Neural cell (in vitro differentiated cells): ENCODE results near the gene MAPT. TPM values are rescaled to one million over a fixed set of nuclear protein-coding genes. Genes with fewer than 3 reads are reported as not detected.

Source experiments
- H2AFZ ChIP-seq: fragments of 200-600, 300-800 bp; sonication (generic), shearing (Covaris generic); 2 replicates; pipeline ENCODE4 v1.6.0; 2014; ENCODE audit warnings: low read depth, mild to moderate bottlenecking, antibody characterized with exemption, low read length, moderate library complexity
- H3F3A ChIP-seq: fragments of 200-600 bp; shearing (Covaris generic); 2 replicates; pipeline ENCODE4 v1.6.1; 2016; ENCODE audit warnings: mild to moderate bottlenecking, moderate library complexity, mixed read lengths, antibody characterized with exemption, low read length; ENCODE audit not compliant: insufficient read depth, poor library complexity, severe bottlenecking
- H3K27ac ChIP-seq: fragments of 200-600, 300-800 bp; sonication (generic), shearing (Covaris generic); 2 replicates; pipeline ENCODE4 v1.5.1; 2014; ENCODE audit warnings: mild to moderate bottlenecking, low read length, moderate library complexity
- H3K27me3 ChIP-seq: fragments of 300-800, 200-600 bp; sonication (generic), shearing (Covaris generic); 2 replicates; pipeline ENCODE4 v1.6.0; 2014; ENCODE audit warnings: mild to moderate bottlenecking, low read depth, low read length, moderate library complexity; ENCODE audit not compliant: insufficient read depth
- H3K36me3 ChIP-seq: fragments of 300-800, 200-600 bp; sonication (generic), shearing (Covaris generic); 2 replicates; pipeline ENCODE4 v1.5.1; 2014; ENCODE audit warnings: mild to moderate bottlenecking, antibody characterized with exemption, low read length, moderate library complexity; ENCODE audit not compliant: insufficient read depth
- H3K4me2 ChIP-seq: fragments of 300-800, 200-600 bp; sonication (generic), shearing (Covaris generic); 2 replicates; pipeline ENCODE4 v1.6.0; 2014; ENCODE audit warnings: mild to moderate bottlenecking, low read length
- H3K4me3 ChIP-seq: fragments of 300-800, 200-600 bp; sonication (generic), shearing (Covaris generic); 2 replicates; pipeline ENCODE4 v1.5.1; 2014; ENCODE audit warnings: mild to moderate bottlenecking, low read length, moderate library complexity
- H3K79me2 ChIP-seq: fragments of 200-600 bp; shearing (Covaris generic); replicated peaks from 2 replicates; pipeline ENCODE4 v1.6.0; 2014; ENCODE audit warnings: mild to moderate bottlenecking, low read length, moderate library complexity; ENCODE audit not compliant: insufficient read depth
- H3K9ac ChIP-seq: fragments of 300-800, 200-600 bp; sonication (generic), shearing (Covaris generic); 2 replicates; pipeline ENCODE4 v1.6.1; 2016; ENCODE audit warnings: mild to moderate bottlenecking, low read length, mixed read lengths
- H3K9me2 ChIP-seq: fragments of 200-600 bp; shearing (Covaris generic); 2 replicates; pipeline ENCODE4 v1.6.1; 2016; ENCODE audit warnings: mild to moderate bottlenecking, low read length, mixed read lengths; ENCODE audit not compliant: insufficient read depth
- H3K9me3 ChIP-seq: fragments of 200-600, 300-800 bp; sonication (generic), shearing (Covaris generic); 2 replicates; pipeline ENCODE4 v1.6.1; 2016; ENCODE audit warnings: mild to moderate bottlenecking, mixed run types, low read length, moderate library complexity, mixed read lengths
- H4K20me1 ChIP-seq: fragments of 200-600 bp; shearing (Covaris generic); 2 replicates; pipeline ENCODE4 v1.6.1; 2016; ENCODE audit warnings: mild to moderate bottlenecking, mixed run types; ENCODE audit not compliant: insufficient read depth
- EP300 ChIP-seq: fragments of 450-650 bp; conservative IDR thresholded peaks from 2 replicates; pipeline ENCODE4 v1.6.1; 2014; ENCODE audit warnings: antibody characterized with exemption, mild to moderate bottlenecking, moderate library complexity; ENCODE audit not compliant: poor library complexity, severe bottlenecking
- EZH2 ChIP-seq: fragments of 200-600, 300-800 bp; shearing (Covaris generic), sonication (generic); IDR thresholded peaks from 2 replicates; pipeline ENCODE4 v1.6.1; 2014; ENCODE audit warnings: antibody characterized with exemption, low read length, borderline replicate concordance, mild to moderate bottlenecking; ENCODE audit not compliant: insufficient read depth, poor library complexity, severe bottlenecking
- MXI1 ChIP-seq: fragments of 450-650 bp; conservative IDR thresholded peaks from 2 replicates; pipeline ENCODE4 v1.6.1; 2014; ENCODE audit warnings: antibody characterized with exemption, mild to moderate bottlenecking; ENCODE audit not compliant: poor library complexity, severe bottlenecking
- POLR2AphosphoS5 ChIP-seq: IDR thresholded peaks from 2 replicates; pipeline ENCODE4 v1.6.1; 2012
- RAD21 ChIP-seq: fragments of 450-650 bp; conservative IDR thresholded peaks from 2 replicates; pipeline ENCODE4 v1.6.1; 2014; ENCODE audit warnings: antibody characterized with exemption, mild to moderate bottlenecking, moderate library complexity
- SMC3 ChIP-seq: fragments of 450-650 bp; conservative IDR thresholded peaks from 2 replicates; pipeline ENCODE4 v1.6.1; 2014; ENCODE audit warnings: antibody characterized with exemption, mild to moderate bottlenecking, moderate library complexity; ENCODE audit not compliant: poor library complexity
- TAF1 ChIP-seq: IDR thresholded peaks from 2 replicates; pipeline ENCODE4 v1.6.1; 2012; ENCODE audit warnings: low read depth
- polyA plus RNA-seq: library from polyadenylated mRNA; depleted of rRNA; stranded (reverse); fragments of >200 nt; gene quantifications from 2 replicates; pipeline ENCODE4 v1.2.3, GENCODE V29; 2014
- TF ChIP-seq, protein P1 (sequence below): IDR thresholded peaks from 2 replicates; pipeline ENCODE4 v1.6.1; 2012; ENCODE audit warnings: borderline replicate concordance
- TF ChIP-seq, protein P2 (sequence below): fragments of 450-650 bp; IDR thresholded peaks from 2 replicates; pipeline ENCODE4 v1.5.1; 2014; ENCODE audit warnings: antibody characterized with exemption, mild to moderate bottlenecking, moderate library complexity; ENCODE audit not compliant: poor library complexity, severe bottlenecking

Gene MAPT
- polyA plus RNA-seq, 1 donor from 2014 or later = 94.5 TPM

DNA sequence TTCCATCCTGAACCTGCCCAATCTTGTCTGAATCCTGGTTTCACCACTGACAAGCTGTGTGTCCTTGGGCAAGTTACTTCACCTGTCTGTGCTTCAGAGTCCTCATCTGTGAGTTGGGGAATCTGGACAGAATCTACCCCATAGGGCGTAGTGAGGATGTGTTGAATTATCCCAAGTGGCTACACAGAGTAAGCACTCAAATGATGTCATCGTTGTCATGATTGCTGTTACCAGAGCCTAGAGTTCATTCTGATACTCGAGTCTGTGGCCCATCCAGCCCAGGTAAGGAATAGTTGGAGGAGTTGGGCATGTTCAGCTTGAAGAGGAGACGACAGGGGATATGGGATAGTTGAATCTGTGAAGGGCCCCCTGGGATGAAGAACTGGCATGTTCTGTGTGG, 45.9 kb downstream of the MAPT start:
- H3K27me3 ChIP-seq = no peaks in the 10 kb centered on the region
- no peak overlapping the region for H2AFZ ChIP-seq
- H3K9me3 ChIP-seq = no peaks in the 10 kb centered on the region
- peaks cover 2% of the 10 kb centered on the region for H3F3A ChIP-seq
- H3K27ac ChIP-seq = peak overlapping the region; percentile 39
- no peaks in the 10 kb centered on the region for H3K36me3 ChIP-seq
- TF ChIP-seq, protein P1, sequence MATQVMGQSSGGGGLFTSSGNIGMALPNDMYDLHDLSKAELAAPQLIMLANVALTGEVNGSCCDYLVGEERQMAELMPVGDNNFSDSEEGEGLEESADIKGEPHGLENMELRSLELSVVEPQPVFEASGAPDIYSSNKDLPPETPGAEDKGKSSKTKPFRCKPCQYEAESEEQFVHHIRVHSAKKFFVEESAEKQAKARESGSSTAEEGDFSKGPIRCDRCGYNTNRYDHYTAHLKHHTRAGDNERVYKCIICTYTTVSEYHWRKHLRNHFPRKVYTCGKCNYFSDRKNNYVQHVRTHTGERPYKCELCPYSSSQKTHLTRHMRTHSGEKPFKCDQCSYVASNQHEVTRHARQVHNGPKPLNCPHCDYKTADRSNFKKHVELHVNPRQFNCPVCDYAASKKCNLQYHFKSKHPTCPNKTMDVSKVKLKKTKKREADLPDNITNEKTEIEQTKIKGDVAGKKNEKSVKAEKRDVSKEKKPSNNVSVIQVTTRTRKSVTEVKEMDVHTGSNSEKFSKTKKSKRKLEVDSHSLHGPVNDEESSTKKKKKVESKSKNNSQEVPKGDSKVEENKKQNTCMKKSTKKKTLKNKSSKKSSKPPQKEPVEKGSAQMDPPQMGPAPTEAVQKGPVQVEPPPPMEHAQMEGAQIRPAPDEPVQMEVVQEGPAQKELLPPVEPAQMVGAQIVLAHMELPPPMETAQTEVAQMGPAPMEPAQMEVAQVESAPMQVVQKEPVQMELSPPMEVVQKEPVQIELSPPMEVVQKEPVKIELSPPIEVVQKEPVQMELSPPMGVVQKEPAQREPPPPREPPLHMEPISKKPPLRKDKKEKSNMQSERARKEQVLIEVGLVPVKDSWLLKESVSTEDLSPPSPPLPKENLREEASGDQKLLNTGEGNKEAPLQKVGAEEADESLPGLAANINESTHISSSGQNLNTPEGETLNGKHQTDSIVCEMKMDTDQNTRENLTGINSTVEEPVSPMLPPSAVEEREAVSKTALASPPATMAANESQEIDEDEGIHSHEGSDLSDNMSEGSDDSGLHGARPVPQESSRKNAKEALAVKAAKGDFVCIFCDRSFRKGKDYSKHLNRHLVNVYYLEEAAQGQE = no peak
- TF ChIP-seq POLR2AphosphoS5 (no peak), MXI1 (no peak), TAF1 (no peak), SMC3 (no peak), EZH2 (no peak), EP300 (no peak), RAD21 (no peak)
- TF ChIP-seq, protein P2, sequence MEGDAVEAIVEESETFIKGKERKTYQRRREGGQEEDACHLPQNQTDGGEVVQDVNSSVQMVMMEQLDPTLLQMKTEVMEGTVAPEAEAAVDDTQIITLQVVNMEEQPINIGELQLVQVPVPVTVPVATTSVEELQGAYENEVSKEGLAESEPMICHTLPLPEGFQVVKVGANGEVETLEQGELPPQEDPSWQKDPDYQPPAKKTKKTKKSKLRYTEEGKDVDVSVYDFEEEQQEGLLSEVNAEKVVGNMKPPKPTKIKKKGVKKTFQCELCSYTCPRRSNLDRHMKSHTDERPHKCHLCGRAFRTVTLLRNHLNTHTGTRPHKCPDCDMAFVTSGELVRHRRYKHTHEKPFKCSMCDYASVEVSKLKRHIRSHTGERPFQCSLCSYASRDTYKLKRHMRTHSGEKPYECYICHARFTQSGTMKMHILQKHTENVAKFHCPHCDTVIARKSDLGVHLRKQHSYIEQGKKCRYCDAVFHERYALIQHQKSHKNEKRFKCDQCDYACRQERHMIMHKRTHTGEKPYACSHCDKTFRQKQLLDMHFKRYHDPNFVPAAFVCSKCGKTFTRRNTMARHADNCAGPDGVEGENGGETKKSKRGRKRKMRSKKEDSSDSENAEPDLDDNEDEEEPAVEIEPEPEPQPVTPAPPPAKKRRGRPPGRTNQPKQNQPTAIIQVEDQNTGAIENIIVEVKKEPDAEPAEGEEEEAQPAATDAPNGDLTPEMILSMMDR = no peak
- no peak overlapping the region for H3K9ac ChIP-seq
- H3K79me2 ChIP-seq = no peaks in the 10 kb centered on the region
- peak overlapping the region; percentile 40 for H3K4me3 ChIP-seq
- H3K9me2 ChIP-seq = no peaks in the 10 kb centered on the region
- peaks cover 55% of the 10 kb centered on the region for H4K20me1 ChIP-seq
- no peak overlapping the region for H3K4me2 ChIP-seq

DNA sequence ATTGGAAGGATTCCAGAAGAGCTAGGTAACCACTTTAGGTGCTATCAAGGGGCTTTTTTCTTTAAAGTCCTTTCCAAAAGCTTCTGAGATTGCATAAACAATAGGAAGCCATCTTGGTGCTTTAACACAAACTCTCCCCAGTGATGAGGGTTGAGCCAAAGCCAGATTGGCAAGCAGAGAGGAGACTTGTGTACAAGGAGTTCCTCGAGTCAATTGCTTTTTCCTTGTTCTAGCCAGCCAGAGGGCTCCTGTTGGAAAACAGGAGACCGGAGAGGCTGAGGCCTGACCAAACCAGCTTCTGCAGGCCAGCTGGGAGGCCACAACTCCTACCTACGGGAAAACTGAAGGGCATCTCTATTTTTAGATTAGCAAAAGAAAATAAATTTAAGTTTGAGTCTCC, 46.5 kb downstream of the MAPT start:
- Histone ChIP-seq H3K9me2 (no peaks in the 10 kb centered on the region), H3K9me3 (no peaks in the 10 kb centered on the region), H4K20me1 (peaks cover 55% of the 10 kb centered on the region), H3F3A (peaks cover 2% of the 10 kb centered on the region), H3K4me2 (no peak overlapping the region), H3K79me2 (no peaks in the 10 kb centered on the region), H3K27me3 (no peaks in the 10 kb centered on the region), H3K36me3 (no peaks in the 10 kb centered on the region), H2AFZ (no peak overlapping the region), H3K27ac (no peak overlapping the region), H3K4me3 (no peak overlapping the region), H3K9ac (no peak overlapping the region)
- TF ChIP-seq POLR2AphosphoS5 (no peak), SMC3 (no peak), RAD21 (no peak), EP300 (no peak), EZH2 (no peak), MXI1 (no peak), TAF1 (no peak)
- TF ChIP-seq, protein P1 = no peak
- TF ChIP-seq, protein P2 = no peak
